ENCODE data around the gene SRCAP.

- no peak for TF ChIP-seq CTCF (IDR thresholded peaks at IDR 0.05)
- TF ChIP-seq POLR2AphosphoS5 (IDR thresholded peaks at IDR 0.05; ENCODE audit: insufficient read depth in 1 of 2, low read depth in 1 of 2), result no peak
Measured at GRCh38 chr16:30775131-30775391, 76.1 kb downstream of the SRCAP start.
